Posterior vena cava (tissue), 2 donors: ENCODE data around the gene KRT72. TPM values are rescaled to one million over a fixed set of nuclear protein-coding genes. Genes with fewer than 3 reads are reported as not detected.

ENCODE experiments used
- total RNA-seq, 2 donors: library from RNA; stranded (reverse); fragmentation: NEBNext Ultra II Directional; extraction: Animal tissue kit (Norgen Biotek cat#: 25700); gene quantifications; one replicate each; pipeline ENCODE4 v1.2.1, GENCODE V29; 2021
- donor health status: DM: yes; HTN: yes; CAD: no.
- donor health status: DM: yes; HTN: yes; CAD: no.

Gene KRT72
- total RNA-seq, 2 donors from 2014 or later, result not detected

Other genes with a start within 250 kb of the KRT72 start
- not detected for gene KRT85, start 234.0 kb downstream of the KRT72 start, total RNA-seq
- gene KRT84, start 215.8 kb downstream of the KRT72 start, total RNA-seq, result not detected
- not detected for gene KRT82, start 195.1 kb downstream of the KRT72 start, total RNA-seq
- not detected for gene KRT75, start 167.1 kb downstream of the KRT72 start, total RNA-seq
- gene KRT6B, start 149.3 kb downstream of the KRT72 start, total RNA-seq, result not detected
- not detected for gene KRT6C, start 127.7 kb downstream of the KRT72 start, total RNA-seq
- not detected for gene KRT6A, start 108.2 kb downstream of the KRT72 start, total RNA-seq
- not detected for gene KRT5, start 81.1 kb downstream of the KRT72 start, total RNA-seq
- gene KRT71, start 48.3 kb downstream of the KRT72 start, total RNA-seq, result not detected
- gene KRT74, start 27.6 kb downstream of the KRT72 start, total RNA-seq, result not detected
- not detected for gene KRT73, start 17.1 kb upstream of the KRT72 start, total RNA-seq
- gene KRT2, start 50.7 kb upstream of the KRT72 start, total RNA-seq, result not detected
- under 1 TPM in 1 of 2 donors, not detected in 1; 0.42 TPM for gene KRT1, start 78.9 kb upstream of the KRT72 start, total RNA-seq
- gene KRT77, start 102.1 kb upstream of the KRT72 start, total RNA-seq, result not detected
- not detected for gene KRT76, start 175.9 kb upstream of the KRT72 start, total RNA-seq
- not detected for gene KRT3, start 194.7 kb upstream of the KRT72 start, total RNA-seq
- not detected for gene KRT4, start 212.7 kb upstream of the KRT72 start, total RNA-seq
- not detected for gene KRT79, start 232.8 kb upstream of the KRT72 start, total RNA-seq
- not detected for gene KRT78, start 247.5 kb upstream of the KRT72 start, total RNA-seq